ENCODE measurements around the gene HOXA13. TPM values are rescaled to one million over a fixed set of nuclear protein-coding genes. Genes with fewer than 3 reads are reported as not detected.
A peak's percentile ranks its signal among the peaks of the same experiment; 100 is the strongest.

Gene HOXA13
- total and polyA plus RNA-seq, 4 donors, result 0.38 TPM; not detected in 3

GRCh38 chr7:27210441-27211083, 10.7 kb upstream of the HOXA13 start:
- WGBS, 2 donors, result 20 to 23% methylated on average over 32 of the region's 32 CpGs
- ATAC-seq (ENCODE audit: low FRiP score) (peak; percentile 76), DNase-seq (peak; percentile 55 to 85)
- Histone ChIP-seq H3K4me3 (ENCODE audit: low read length in 2 of 2) (no peak overlapping the region), H3K27me3 (ENCODE audit: control insufficient read depth in 1 of 2, insufficient read depth in 2 of 2, low read length in 1 of 2) (no peaks in the 10 kb centered on the region), H3K27ac (ENCODE audit: low read depth in 1 of 2, low read length in 2 of 2) (no peak overlapping the region), H3K4me1 (ENCODE audit: control insufficient read depth in 1 of 2, insufficient read depth in 2 of 2, low read length in 2 of 2) (no peaks in the 10 kb centered on the region), H3K9me3 (ENCODE audit: control insufficient read depth, low read length) (no peaks in the 10 kb centered on the region), H3K36me3 (ENCODE audit: control insufficient read depth in 1 of 2, insufficient read depth in 2 of 2, low read length in 1 of 2) (no peaks in the 10 kb centered on the region)
- intact Hi-C loops (cut with DNase I), result loop anchor here (5.0 to 10.0 kb wide), 2 partner anchors 364 to 367 kb away; no protein-coding TSS in a partner anchor

- H3K27ac ChIP-seq (ENCODE audit: low read depth in 1 of 2, low read length in 2 of 2), result no peak overlapping the region
- intact Hi-C loops (cut with DNase I), result loop anchor here (5.0 to 10.0 kb wide), 2 partner anchors 365 to 367 kb away; no protein-coding TSS in a partner anchor
- no peak overlapping the region for H3K4me3 ChIP-seq (ENCODE audit: low read length in 2 of 2)
- no peaks in the 10 kb centered on the region for H3K9me3 ChIP-seq (ENCODE audit: control insufficient read depth, low read length)
- no peak for ATAC-seq (ENCODE audit: low FRiP score)
- DNase-seq, result no peak
- no peaks in the 10 kb centered on the region for H3K27me3 ChIP-seq (ENCODE audit: control insufficient read depth in 1 of 2, insufficient read depth in 2 of 2, low read length in 1 of 2)
- no peaks in the 10 kb centered on the region for H3K36me3 ChIP-seq (ENCODE audit: control insufficient read depth in 1 of 2, insufficient read depth in 2 of 2, low read length in 1 of 2)
- WGBS, 2 donors, result 73 to 74% methylated on average over 11 of the region's 11 CpGs
- H3K4me1 ChIP-seq (ENCODE audit: control insufficient read depth in 1 of 2, insufficient read depth in 2 of 2, low read length in 2 of 2), result no peaks in the 10 kb centered on the region
These were observed 10.1 kb upstream of the HOXA13 start for GRCh38 chr7:27209933-27210440.

GRCh38 chr7:27208998-27209397, 9.1 kb upstream of the HOXA13 start:
- WGBS, 2 donors, result 97 to 98% methylated on average over 4 of the region's 4 CpGs
- Histone ChIP-seq H3K27me3 (ENCODE audit: control insufficient read depth in 1 of 2, insufficient read depth in 2 of 2, low read length in 1 of 2) (no peaks in the 10 kb centered on the region), H3K9me3 (ENCODE audit: control insufficient read depth, low read length) (no peaks in the 10 kb centered on the region)

GRCh38 chr7:27207348-27207985, 7.6 kb upstream of the HOXA13 start:
- no peaks in the 10 kb centered on the region for H3K4me1 ChIP-seq (ENCODE audit: control insufficient read depth in 1 of 2, insufficient read depth in 2 of 2, low read length in 2 of 2)
- WGBS, 2 donors, result 78 to 82% methylated on average over 7 of the region's 7 CpGs
- DNase-seq, result no peak
- intact Hi-C loops (cut with DNase I), result no loop called here
- H3K4me3 ChIP-seq (ENCODE audit: low read length in 2 of 2), result no peak overlapping the region
- no peaks in the 10 kb centered on the region for H3K9me3 ChIP-seq (ENCODE audit: control insufficient read depth, low read length)
- no peak overlapping the region for H3K27ac ChIP-seq (ENCODE audit: low read depth in 1 of 2, low read length in 2 of 2)
- no peaks in the 10 kb centered on the region for H3K36me3 ChIP-seq (ENCODE audit: control insufficient read depth in 1 of 2, insufficient read depth in 2 of 2, low read length in 1 of 2)
- H3K27me3 ChIP-seq (ENCODE audit: control insufficient read depth in 1 of 2, insufficient read depth in 2 of 2, low read length in 1 of 2), result peaks cover 0 to 2% of the 10 kb centered on the region in 2 donors
- ATAC-seq (ENCODE audit: low FRiP score), result no peak

More at GRCh38 chr7:27208998-27209397, 9.1 kb upstream of the HOXA13 start:
- Histone ChIP-seq H3K4me3 (ENCODE audit: low read length in 2 of 2) (no peak overlapping the region), H3K4me1 (ENCODE audit: control insufficient read depth in 1 of 2, insufficient read depth in 2 of 2, low read length in 2 of 2) (no peaks in the 10 kb centered on the region), H3K36me3 (ENCODE audit: control insufficient read depth in 1 of 2, insufficient read depth in 2 of 2, low read length in 1 of 2) (no peaks in the 10 kb centered on the region), H3K27ac (ENCODE audit: low read depth in 1 of 2, low read length in 2 of 2) (no peak overlapping the region)
- ATAC-seq (ENCODE audit: low FRiP score), result no peak
- DNase-seq, result no peak
- intact Hi-C loops (cut with DNase I), result no loop called here

GRCh38 chr7:27205325-27206280, 5.7 kb upstream of the HOXA13 start:
- Histone ChIP-seq H3K9me3 (ENCODE audit: control insufficient read depth, low read length) (no peaks in the 10 kb centered on the region), H3K4me1 (ENCODE audit: control insufficient read depth in 1 of 2, insufficient read depth in 2 of 2, low read length in 2 of 2) (no peaks in the 10 kb centered on the region), H3K4me3 (ENCODE audit: low read length in 2 of 2) (no peak overlapping the region), H3K36me3 (ENCODE audit: control insufficient read depth in 1 of 2, insufficient read depth in 2 of 2, low read length in 1 of 2) (no peaks in the 10 kb centered on the region), H3K27me3 (ENCODE audit: control insufficient read depth in 1 of 2, insufficient read depth in 2 of 2, low read length in 1 of 2) (peaks cover 0 to 2% of the 10 kb centered on the region in 2 donors), H3K27ac (ENCODE audit: low read depth in 1 of 2, low read length in 2 of 2) (no peak overlapping the region)
- DNase-seq (peak in 1 of 2 donors; percentile 34), ATAC-seq (ENCODE audit: low FRiP score) (no peak)
- 14 to 17% methylated on average over 52 of the region's 52 CpGs for WGBS, 2 donors
- intact Hi-C loops (cut with DNase I), result no loop called here

GRCh38 chr7:27204851-27205322, 5.0 kb upstream of the HOXA13 start:
- intact Hi-C loops (cut with DNase I), result loop anchor here in 1 of 2 donors (5.0 kb wide), 1 partner anchor 887 kb away; no protein-coding TSS in a partner anchor
- ATAC-seq (ENCODE audit: low FRiP score), result peak; percentile 8

GRCh38 chr7:27203964-27204594, 4.2 kb upstream of the HOXA13 start:
- H3K36me3 ChIP-seq (ENCODE audit: control insufficient read depth in 1 of 2, insufficient read depth in 2 of 2, low read length in 1 of 2), result no peaks in the 10 kb centered on the region
- intact Hi-C loops (cut with DNase I), result loop anchor here in 1 of 2 donors (5.0 kb wide), 1 partner anchor 888 kb away; no protein-coding TSS in a partner anchor
- H3K9me3 ChIP-seq (ENCODE audit: control insufficient read depth, low read length), result no peaks in the 10 kb centered on the region
- DNase-seq, result no peak
- no peak overlapping the region for H3K27ac ChIP-seq (ENCODE audit: low read depth in 1 of 2, low read length in 2 of 2)
- no peak for ATAC-seq (ENCODE audit: low FRiP score)
- peaks cover 0 to 2% of the 10 kb centered on the region in 2 donors for H3K27me3 ChIP-seq (ENCODE audit: control insufficient read depth in 1 of 2, insufficient read depth in 2 of 2, low read length in 1 of 2)
- H3K4me3 ChIP-seq (ENCODE audit: low read length in 2 of 2), result no peak overlapping the region
- H3K4me1 ChIP-seq (ENCODE audit: control insufficient read depth in 1 of 2, insufficient read depth in 2 of 2, low read length in 2 of 2), result no peaks in the 10 kb centered on the region
- 39 to 48% methylated on average over 4 of the region's 4 CpGs for WGBS, 2 donors

More at GRCh38 chr7:27204851-27205322, 5.0 kb upstream of the HOXA13 start:
- no peaks in the 10 kb centered on the region for H3K9me3 ChIP-seq (ENCODE audit: control insufficient read depth, low read length)
- no peaks in the 10 kb centered on the region for H3K4me1 ChIP-seq (ENCODE audit: control insufficient read depth in 1 of 2, insufficient read depth in 2 of 2, low read length in 2 of 2)
- DNase-seq, result peak in 1 of 2 donors; percentile 77
- H3K36me3 ChIP-seq (ENCODE audit: control insufficient read depth in 1 of 2, insufficient read depth in 2 of 2, low read length in 1 of 2), result no peaks in the 10 kb centered on the region
- H3K27me3 ChIP-seq (ENCODE audit: control insufficient read depth in 1 of 2, insufficient read depth in 2 of 2, low read length in 1 of 2), result peaks cover 0 to 2% of the 10 kb centered on the region in 2 donors
- WGBS, 2 donors, result 6 to 10% methylated on average over 41 of the region's 41 CpGs
- no peak overlapping the region for H3K4me3 ChIP-seq (ENCODE audit: low read length in 2 of 2)
- H3K27ac ChIP-seq (ENCODE audit: low read depth in 1 of 2, low read length in 2 of 2), result no peak overlapping the region

Data from aorta (tissue), 5 donors.